GM12878 (cell line): ENCODE results near the gene POMZP3. TPM values are rescaled to one million over a fixed set of nuclear protein-coding genes. Genes with fewer than 3 reads are reported as not detected.
"Not testable (repeated sequence)": the region's sequence is repeated elsewhere in the genome, so short reads cannot be mapped to it uniquely, and the experiment has no call there.

ENCODE experiments used
- ATAC-seq: fragments of 200-7000 bp; cut with Tn5 transposase; 3 replicates; pipeline ENCODE4 v1.9.1; 2020; ENCODE audit warnings: mild to moderate bottlenecking, moderate library complexity
- BruUV-seq: library from RNA; stranded (reverse); fragments of 400-500 nt; replicated peaks from 2 replicates; lab custom pipeline; 2021; lab: Mats Ljungman, UMichigan
- CTCF ChIA-PET: fragments of 300-600 bp; sonication (Branson Sonifier 250); formaldehyde crosslinking; extraction: SDS; loops from one replicate; lab custom pipeline; 2021; ENCODE audit warnings: inconsistent platforms; lab: Yijun Ruan, JAX
- POLR2A ChIA-PET: fragments of 350-600 bp; formaldehyde crosslinking; extraction: SDS; loops from one replicate; lab custom pipeline; 2021; ENCODE audit warnings: inconsistent platforms; lab: Charles Lee
- RAD21 ChIA-PET: fragments of 300-600 bp; sonication (Branson Sonifier 250); formaldehyde crosslinking; loops from one replicate; lab custom pipeline; 2023; ENCODE audit warnings: antibody characterized with exemption; ENCODE audit not compliant: unreplicated experiment; lab: Charles Lee
- SMC1A ChIA-PET: fragments of 300-600 bp; sonication (Branson Sonifier 250); formaldehyde crosslinking; loops from one replicate; lab custom pipeline; 2023; ENCODE audit not compliant: unreplicated experiment, uncharacterized antibody; lab: Charles Lee
- DNase-seq: peaks from one replicate; pipeline ENCODE4 v3.0.0-alpha.2; 2011; ENCODE audit warnings: low read depth, low spot score
- FAIRE-seq: peaks from 3 replicates; lab custom pipeline; 2011; peaks lifted over from hg19 to GRCh38; lab: Jason Lieb, UNC
- H2AFZ ChIP-seq: 2 replicates; pipeline ENCODE4 v1.6.0; 2011; ENCODE audit warnings: low read depth, low read length, control low read depth; ENCODE audit not compliant: control insufficient read depth
- H3K27ac ChIP-seq: 2 replicates; pipeline ENCODE4 v1.5.1; 2011; ENCODE audit warnings: control low read depth; ENCODE audit not compliant: control insufficient read depth, insufficient read depth
- H3K27me3 ChIP-seq, 2 experiments: replicated peaks in 1 of 2; 2 replicates each; pipeline versions ENCODE4 v1.6.0 to v1.6.1; 2011; ENCODE audit warnings: low read length in 1 of 2; ENCODE audit not compliant: control insufficient read depth in 2 of 2, insufficient read depth in 2 of 2
- H3K36me3 ChIP-seq, 2 experiments: 2 replicates each; pipeline ENCODE4 v1.5.1; 2011; ENCODE audit warnings: low read length in 1 of 2; ENCODE audit not compliant: control insufficient read depth in 2 of 2, insufficient read depth in 2 of 2
- H3K4me1 ChIP-seq: 2 replicates; pipeline ENCODE4 v1.6.1; 2011; ENCODE audit warnings: mild to moderate bottlenecking, low read length, moderate library complexity, mixed read lengths; ENCODE audit not compliant: control insufficient read depth, insufficient read depth
- H3K4me2 ChIP-seq: 2 replicates; pipeline ENCODE4 v1.6.0; 2011; ENCODE audit warnings: control low read depth; ENCODE audit not compliant: control insufficient read depth, insufficient read depth
- H3K4me3 ChIP-seq: fragments of 200-600 bp; sonication (generic); 2 replicates; pipeline ENCODE4 v1.5.1; 2016
- H3K79me2 ChIP-seq: 2 replicates; pipeline ENCODE4 v1.6.0; 2011; ENCODE audit warnings: low read length; ENCODE audit not compliant: control insufficient read depth, insufficient read depth
- H3K9ac ChIP-seq: 2 replicates; pipeline ENCODE4 v1.8.0; 2011; ENCODE audit warnings: low read length, control low read depth, mixed read lengths; ENCODE audit not compliant: control insufficient read depth, insufficient read depth
- H3K9me3 ChIP-seq: replicated peaks from 3 replicates; pipeline ENCODE4 v1.5.1; 2011; ENCODE audit warnings: mild to moderate bottlenecking, low read length; ENCODE audit not compliant: control insufficient read depth, insufficient read depth
- H4K20me1 ChIP-seq: 2 replicates; pipeline ENCODE4 v1.6.0; 2011; ENCODE audit not compliant: control insufficient read depth, insufficient read depth
- WGBS: methylation state at CpG from one replicate; pipeline ENCODE4 v1.1.6; 2016; ENCODE audit warnings: low lambda C conversion rate; ENCODE audit not compliant: insufficient replicate concordance, insufficient coverage; ENCODE audit errors: missing lambda C conversion rate; 5-methylcytosine and 5-hydroxymethylcytosine counted together
- in situ Hi-C: fragments of 300-500 bp; cut with MboI; formaldehyde crosslinking; loops from 9 replicates; pipeline ENCODE4 v1.14.3; 2018; ENCODE audit warnings: mixed read lengths
- intact Hi-C: fragments of 100-400 bp; cut with micrococcal nuclease; formaldehyde crosslinking; loops from one replicate; pipeline ENCODE4 v1.14.2; 2022; ENCODE audit not compliant: unreplicated experiment
- polyA plus RNA-seq, 11 experiments: library from polyadenylated mRNA; depleted of rRNA in 4 of 11; unstranded in 6 of 11; stranded (reverse) in 5 of 11; fragments of >200 nt; fragmentation: Nextera tagmentation in 4 of 11; fragmentation: Illumina TruSeq in 1 of 11; extraction: Ambion mirVana in 4 of 11; extraction: Trizol in 1 of 11; gene quantifications; 1 replicate in 1 of 11; 2 replicates in 10 of 11; pipeline versions ENCODE4 v1.2.1 to v1.2.3, GENCODE V29; 2011 to 2016; ENCODE audit warnings: inconsistent platforms in 2 of 11, missing spikeins in 2 of 11, low read depth in 1 of 11
- total RNA-seq, 4 experiments: library from RNA; depleted of rRNA in 3 of 4; stranded (reverse); fragments of >200 nt in 3 of 4; fragmentation: Illumina TruSeq in 1 of 4; extraction: Trizol in 1 of 4; gene quantifications; 2 replicates each; pipeline versions ENCODE4 v1.2.1 to v1.2.3, GENCODE V29; 2013 to 2021

The POMZP3 gene
- total and polyA plus RNA-seq, 10 of the 15 experiments (the other 5 are each of a cell fraction or from before 2014, with no cell fraction given) = 2.4 to 12.6 (median 5.1) TPM

DNA sequence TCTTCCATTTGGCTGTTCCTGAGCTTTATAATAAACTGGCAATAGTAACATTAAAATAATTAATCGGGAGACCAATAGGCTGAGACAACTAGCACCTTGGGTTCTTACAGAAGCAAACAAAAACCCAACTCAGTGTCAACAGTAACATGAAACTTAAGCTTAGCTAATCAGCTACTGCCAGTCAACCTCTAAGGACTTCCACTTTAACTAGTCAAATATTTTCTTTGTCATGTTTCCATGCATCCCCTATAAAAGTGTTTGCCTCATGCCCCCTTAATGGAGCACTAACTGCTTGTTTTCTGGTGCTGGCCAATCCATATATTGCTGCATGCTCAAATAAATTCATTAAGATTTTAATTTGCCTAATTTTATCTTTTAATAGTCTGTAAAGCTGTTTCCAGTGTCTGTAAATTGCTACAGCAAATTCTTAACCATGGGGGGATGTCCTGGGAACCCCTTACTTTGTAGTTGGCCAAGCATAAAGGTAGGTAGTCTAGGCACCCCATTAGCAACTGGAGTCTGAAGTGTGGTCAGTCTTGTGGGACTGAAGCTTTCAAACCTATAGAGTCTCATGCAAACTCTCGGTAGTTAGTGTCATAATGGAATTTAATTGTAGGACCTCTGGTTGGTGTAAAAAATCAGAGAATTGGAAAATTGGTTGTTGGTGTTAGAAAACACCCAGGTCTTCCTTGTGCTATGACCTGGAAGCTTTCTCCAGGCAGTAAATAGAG lies 40.3 kb downstream of the POMZP3 start:
- H3K9ac ChIP-seq, H3K79me2 ChIP-seq, in situ Hi-C loops, BruUV-seq, H3K9me3 ChIP-seq, CTCF ChIA-PET, SMC1A ChIA-PET, H2AFZ ChIP-seq, intact Hi-C loops, POLR2A ChIA-PET, H4K20me1 ChIP-seq, H3K36me3 ChIP-seq, DNase-seq, FAIRE-seq, H3K4me1 ChIP-seq, RAD21 ChIA-PET, H3K27me3 ChIP-seq, H3K27ac ChIP-seq, H3K4me3 ChIP-seq: not testable (repeated sequence)
- 50% methylated on average over 2 of the region's 2 CpGs for WGBS
- H3K4me2 ChIP-seq = peak overlapping the region; percentile 42; the same call in 1 of the 2 replicates
- 0 out of 3 replicates have a peak, but pooled peaks have one; percentile 21 for ATAC-seq

DNA sequence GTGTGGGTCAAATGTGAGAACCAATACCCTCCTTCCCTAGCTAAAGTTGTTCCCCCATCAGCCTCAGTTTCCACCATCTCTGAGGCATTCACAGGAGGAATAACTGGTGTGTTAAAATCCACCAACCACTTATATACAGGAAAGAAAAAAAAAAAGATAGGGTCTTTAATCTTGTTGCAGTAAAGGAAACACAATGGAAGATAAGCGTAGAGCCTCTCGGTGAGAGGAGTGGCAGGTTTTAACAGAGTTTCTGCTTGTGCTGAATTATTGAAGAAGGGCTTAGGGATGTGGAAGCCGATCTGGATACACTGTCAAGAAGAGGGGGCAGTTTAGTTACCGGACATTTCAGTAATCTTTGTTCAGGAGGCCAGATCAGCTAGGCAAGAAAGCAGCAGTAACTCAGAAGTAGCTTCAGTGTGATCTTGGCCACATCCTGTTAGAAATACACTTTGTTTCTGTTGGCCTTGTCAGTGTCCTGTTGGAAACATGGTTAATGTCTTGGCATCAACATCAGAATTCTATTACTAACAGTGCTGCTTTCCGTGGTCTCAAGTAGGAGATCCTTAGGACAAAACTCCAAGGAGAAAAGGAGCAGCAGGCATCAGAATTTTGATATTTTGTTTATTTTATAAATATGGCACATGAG lies 43.3 kb downstream of the POMZP3 start:
- SMC1A ChIA-PET, CTCF ChIA-PET, H3K4me3 ChIP-seq, H3K27me3 ChIP-seq, RAD21 ChIA-PET, ATAC-seq, H3K36me3 ChIP-seq, DNase-seq, H3K9me3 ChIP-seq, intact Hi-C loops, H3K4me1 ChIP-seq, H2AFZ ChIP-seq, H4K20me1 ChIP-seq, H3K79me2 ChIP-seq, H3K4me2 ChIP-seq, H3K9ac ChIP-seq, in situ Hi-C loops, POLR2A ChIA-PET, BruUV-seq, H3K27ac ChIP-seq: not testable (repeated sequence)
- FAIRE-seq = peak; percentile 47
- 100% methylated on average over 5 of the region's 5 CpGs for WGBS

DNA sequence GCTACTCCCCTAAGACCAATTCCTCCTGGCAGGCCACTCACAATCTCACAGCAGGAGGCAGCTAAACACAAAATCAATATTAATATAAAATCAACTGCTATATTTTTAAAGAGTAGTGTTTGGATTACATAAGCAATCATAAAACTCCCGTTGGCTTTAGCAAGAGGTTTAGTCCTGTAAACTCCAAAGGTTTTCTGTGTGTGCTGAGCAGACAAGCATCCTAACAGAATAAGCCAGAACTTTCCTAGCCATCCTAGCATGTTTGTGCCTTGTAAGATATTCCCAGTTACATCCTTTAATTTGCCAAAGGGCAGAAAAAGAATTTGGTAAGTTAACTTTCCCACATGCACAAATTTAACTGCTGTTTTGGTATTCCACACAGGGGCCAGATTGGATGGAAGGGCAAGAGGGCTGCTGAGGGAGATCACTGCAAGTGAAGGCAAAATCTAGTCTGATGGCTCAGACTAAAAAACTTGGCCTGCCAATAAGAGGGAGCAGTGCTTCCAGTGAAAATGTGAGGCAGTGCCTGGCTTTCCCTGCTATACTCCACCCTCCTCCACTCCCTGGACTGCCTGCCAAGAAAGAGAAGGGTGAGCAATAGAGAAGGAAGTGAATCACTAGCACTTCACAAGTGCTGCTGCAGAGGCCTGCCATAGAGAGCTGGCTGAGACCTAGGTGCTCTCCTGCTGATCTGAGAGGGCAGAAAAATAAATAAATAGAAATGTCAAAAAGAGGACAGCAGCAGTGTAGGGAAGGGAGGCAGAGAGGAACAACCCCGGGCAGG lies 44.0 kb downstream of the POMZP3 start:
- SMC1A ChIA-PET, H4K20me1 ChIP-seq, H3K79me2 ChIP-seq, BruUV-seq, H3K4me1 ChIP-seq, intact Hi-C loops, H2AFZ ChIP-seq, H3K9me3 ChIP-seq, POLR2A ChIA-PET, DNase-seq, H3K4me3 ChIP-seq, in situ Hi-C loops, CTCF ChIA-PET, FAIRE-seq, H3K27ac ChIP-seq, RAD21 ChIA-PET, H3K27me3 ChIP-seq, H3K4me2 ChIP-seq, H3K9ac ChIP-seq, H3K36me3 ChIP-seq: not testable (repeated sequence)
- 100% methylated on average over 1 of the region's 2 CpGs for WGBS
- peak; percentile 35; the same call in 2 of the 3 replicates for ATAC-seq
